Upper lobe of left lung (tissue), 4 donors: ENCODE results near the gene KDM2B.

Experiments used
- CTCF ChIP-seq, 6 experiments: fragments of 450-650 bp in 4 of 6; fragments of 200-600 bp in 2 of 6; sonication (generic) in 2 of 6; IDR thresholded peaks; one replicate each; pipeline ENCODE4 v1.5.1; 2016 to 2019; ENCODE audit warnings: antibody characterized with exemption in 6 of 6
- EP300 ChIP-seq, 4 donors: sonication (generic); formaldehyde crosslinking; IDR thresholded peaks; one replicate each; pipeline ENCODE4 v1.5.1; 2017; ENCODE audit warnings: antibody characterized with exemption in 4 of 4, control low read depth in 2 of 4
- POLR2A ChIP-seq, 4 donors: fragments of 450-650 bp; IDR thresholded peaks; one replicate each; pipeline ENCODE4 v1.5.1; 2016 to 2017; ENCODE audit warnings: antibody characterized with exemption in 4 of 4, mild to moderate bottlenecking in 2 of 4
- POLR2AphosphoS5 ChIP-seq, 2 donors: sonication (generic); formaldehyde crosslinking; IDR thresholded peaks; one replicate each; pipeline ENCODE4 v1.5.1; 2017; ENCODE audit warnings: antibody characterized with exemption in 2 of 2

- TF ChIP-seq CTCF (IDR thresholded peaks at IDR 0.05): no peak
- TF ChIP-seq POLR2A (IDR thresholded peaks at IDR 0.05): no peak
- no peak for TF ChIP-seq EP300 (IDR thresholded peaks at IDR 0.05)
- no peak for TF ChIP-seq POLR2AphosphoS5 (IDR thresholded peaks at IDR 0.05)
These were observed 45.4 kb downstream of the KDM2B start for GRCh38 chr12:121535150-121536053.
